Measurements from ENCODE around the gene CLC.

CLC gene

GRCh38 chr19:39704181-39705044 is 33.4 kb downstream of the CLC start, which contains the start of gene LGALS14:
TSS of gene LGALS14 (plus strand) at chr19:39704481. CDS start at chr19:39704529, 48 bp downstream.
- TF ChIP-seq CTCF (IDR thresholded peaks at IDR 0.05; ENCODE audit: low read depth, low read length, missing control alignments) = no peak
- no peak for DNase-seq (ENCODE audit: low read depth)
- in situ Hi-C loops (cut with HindIII; ENCODE audit: low sequenced_read_pairs) = no loop called here
- H3K4me3 ChIP-seq (ENCODE audit: low read depth, low read length) = no peak within 1 kb of the TSS

DNA sequence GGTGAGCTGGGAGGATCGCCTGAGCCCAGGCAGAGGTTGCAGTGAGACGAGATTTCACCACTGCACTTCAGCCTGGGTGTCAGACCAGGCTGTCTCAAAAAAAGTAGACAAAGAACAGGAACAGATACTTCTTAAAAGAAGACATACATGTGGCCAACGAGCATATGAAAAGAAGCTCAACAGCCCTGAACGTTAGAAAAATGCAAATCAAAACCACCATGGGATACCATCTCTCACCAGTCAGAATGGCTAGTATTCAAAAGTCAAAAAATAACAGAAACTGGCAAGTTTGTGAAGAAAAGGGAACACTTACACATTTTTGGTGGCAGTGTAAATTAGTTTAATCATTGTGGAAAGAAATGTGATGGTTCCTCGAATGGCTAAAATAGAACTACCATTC is 36.5 kb downstream of the CLC start:
- in situ Hi-C loops (cut with HindIII; ENCODE audit: low sequenced_read_pairs) = no loop called here
- TF ChIP-seq CTCF (IDR thresholded peaks at IDR 0.05; ENCODE audit: low read depth, low read length, missing control alignments) = no peak
- DNase-seq (ENCODE audit: low read depth) = no peak
- H3K4me3 ChIP-seq (ENCODE audit: low read depth, low read length) = no peak overlapping the region

- TF ChIP-seq CTCF (IDR thresholded peaks at IDR 0.05; ENCODE audit: low read depth, low read length, missing control alignments) = no peak
- no peak for DNase-seq (ENCODE audit: low read depth)
- H3K4me3 ChIP-seq (ENCODE audit: low read depth, low read length) = no peak overlapping the region
- in situ Hi-C loops (cut with HindIII; ENCODE audit: low sequenced_read_pairs) = no loop called here
Observed at GRCh38 chr19:39698535-39698934, 39.3 kb downstream of the CLC start.

DNA sequence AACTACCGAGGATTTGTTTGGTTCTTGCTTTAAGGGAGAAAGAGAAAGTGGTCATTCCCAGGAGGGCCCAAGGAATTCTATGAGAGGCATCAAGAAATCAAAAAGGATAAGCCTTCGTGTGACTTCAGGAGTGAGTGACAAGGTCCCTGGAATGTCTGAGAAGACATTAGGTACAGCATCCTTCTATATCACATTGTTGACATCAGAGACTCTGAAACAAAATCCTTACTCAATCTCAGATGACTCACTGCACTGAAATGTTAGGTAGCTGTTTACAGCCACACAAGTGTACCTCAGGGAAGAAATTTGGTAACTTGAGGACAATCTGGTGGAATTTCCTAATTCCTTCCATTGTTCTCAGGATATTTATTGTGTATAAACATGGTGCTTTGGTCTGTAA is 41.4 kb downstream of the CLC start:
- in situ Hi-C loops (cut with HindIII; ENCODE audit: low sequenced_read_pairs) = no loop called here
- TF ChIP-seq CTCF (IDR thresholded peaks at IDR 0.05; ENCODE audit: low read depth, low read length, missing control alignments) = no peak

DNA sequence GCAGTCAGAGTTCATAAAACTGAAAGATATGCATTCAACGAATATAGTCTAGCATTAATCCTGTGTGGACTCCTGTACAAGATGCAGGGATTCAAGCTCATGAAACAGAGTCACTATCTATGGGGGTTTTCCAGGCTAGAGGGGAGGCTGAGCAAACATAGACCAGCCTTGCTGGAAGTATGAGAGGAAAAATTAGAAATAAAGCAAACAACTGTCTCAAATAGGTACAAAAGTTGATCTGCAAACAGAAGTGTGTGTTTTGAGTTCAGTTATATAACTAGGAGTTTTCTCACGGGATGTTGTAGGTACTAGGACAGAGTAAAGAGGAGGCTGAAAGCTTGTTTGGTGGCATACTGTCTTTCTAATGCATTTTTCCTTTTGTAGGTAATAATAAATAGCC is 42.1 kb downstream of the CLC start:
- in situ Hi-C loops (cut with HindIII; ENCODE audit: low sequenced_read_pairs) = no loop called here
- no peak overlapping the region for H3K4me3 ChIP-seq (ENCODE audit: low read depth, low read length)
- DNase-seq (ENCODE audit: low read depth) = no peak
- TF ChIP-seq CTCF (IDR thresholded peaks at IDR 0.05; ENCODE audit: low read depth, low read length, missing control alignments) = no peak

More for the DNA sequence above, 41.4 kb downstream of the CLC start:
- H3K4me3 ChIP-seq (ENCODE audit: low read depth, low read length) = no peak overlapping the region
- no peak for DNase-seq (ENCODE audit: low read depth)

GRCh38 chr19:39692822-39693221 is 45.0 kb downstream of the CLC start:
- in situ Hi-C loops (cut with HindIII; ENCODE audit: low sequenced_read_pairs) = no loop called here
- no peak for TF ChIP-seq CTCF (IDR thresholded peaks at IDR 0.05; ENCODE audit: low read depth, low read length, missing control alignments)
- no peak overlapping the region for H3K4me3 ChIP-seq (ENCODE audit: low read depth, low read length)
- DNase-seq (ENCODE audit: low read depth) = no peak

Data from astrocyte of the cerebellum (primary cell).